T-helper 1 cell treated with Interleukin-12 subunit alpha and Interleukin-12 subunit beta and Interleukin-4 antibody, amounts not matched to agents 30 ng/mL and 1 ng/mL, for 36 hours (primary cell): ENCODE measurements around the gene ITGA8. TPM values are rescaled to one million over a fixed set of nuclear protein-coding genes. Genes with fewer than 3 reads are reported as not detected.

ENCODE experiments used
- intact Hi-C: fragments of 100-400 bp; cut with micrococcal nuclease; formaldehyde crosslinking; loops from one replicate; pipeline ENCODE4 v1.15.1; 2024
- total RNA-seq: library from RNA; stranded (reverse); gene quantifications from 2 replicates; pipeline ENCODE4 v1.2.3, GENCODE V29; 2022

The ITGA8 gene
- total RNA-seq, 1 donor from 2014 or later = not detected

DNA sequence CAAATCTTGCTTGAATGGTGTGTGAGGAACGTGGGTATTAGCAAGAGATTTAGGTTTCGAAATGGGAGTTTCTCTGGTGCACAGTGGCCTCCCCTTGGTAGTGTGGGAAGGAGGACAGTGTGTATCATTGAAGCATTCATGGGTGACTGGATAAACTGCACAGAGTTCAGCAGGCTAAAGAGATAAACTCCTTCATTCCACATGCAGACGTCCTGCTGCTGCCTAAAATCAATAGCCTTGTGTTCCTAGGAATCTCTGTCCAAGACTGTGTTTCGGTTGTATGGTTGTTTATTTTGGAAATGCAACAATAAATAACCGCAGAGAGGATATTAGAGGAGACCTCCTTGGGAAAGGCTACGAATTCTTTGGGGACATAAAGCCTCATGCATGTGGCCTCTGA, 247.7 kb downstream of the ITGA8 start:
- intact Hi-C loops = no loop called here

- intact Hi-C loops = no loop called here
These were observed 250.6 kb downstream of the ITGA8 start for GRCh38 chr10:15469111-15469510.

GRCh38 chr10:15464381-15464780, 255.3 kb downstream of the ITGA8 start:
- intact Hi-C loops = no loop called here

Other genes with a start within 250 kb of the ITGA8 start
- 16.1 and 22.0 TPM in 2 replicates for gene MINDY3, start 140.6 kb upstream of the ITGA8 start, total RNA-seq